Measurements from ENCODE around the gene MTSS2.

Gene MTSS2, protein sequence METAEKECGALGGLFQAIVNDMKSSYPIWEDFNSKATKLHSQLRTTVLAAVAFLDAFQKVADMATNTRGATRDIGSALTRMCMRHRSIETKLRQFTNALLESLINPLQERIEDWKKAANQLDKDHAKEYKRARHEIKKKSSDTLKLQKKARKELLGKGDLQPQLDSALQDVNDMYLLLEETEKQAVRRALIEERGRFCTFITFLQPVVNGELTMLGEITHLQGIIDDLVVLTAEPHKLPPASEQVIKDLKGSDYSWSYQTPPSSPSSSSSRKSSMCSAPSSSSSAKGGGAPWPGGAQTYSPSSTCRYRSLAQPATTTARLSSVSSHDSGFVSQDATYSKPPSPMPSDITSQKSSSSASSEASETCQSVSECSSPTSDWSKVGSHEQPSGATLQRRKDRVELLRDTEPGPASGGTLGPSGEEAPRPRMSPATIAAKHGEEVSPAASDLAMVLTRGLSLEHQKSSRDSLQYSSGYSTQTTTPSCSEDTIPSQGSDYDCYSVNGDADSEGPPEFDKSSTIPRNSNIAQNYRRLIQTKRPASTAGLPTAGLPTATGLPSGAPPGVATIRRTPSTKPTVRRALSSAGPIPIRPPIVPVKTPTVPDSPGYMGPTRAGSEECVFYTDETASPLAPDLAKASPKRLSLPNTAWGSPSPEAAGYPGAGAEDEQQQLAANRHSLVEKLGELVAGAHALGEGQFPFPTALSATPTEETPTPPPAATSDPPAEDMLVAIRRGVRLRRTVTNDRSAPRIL

DNA sequence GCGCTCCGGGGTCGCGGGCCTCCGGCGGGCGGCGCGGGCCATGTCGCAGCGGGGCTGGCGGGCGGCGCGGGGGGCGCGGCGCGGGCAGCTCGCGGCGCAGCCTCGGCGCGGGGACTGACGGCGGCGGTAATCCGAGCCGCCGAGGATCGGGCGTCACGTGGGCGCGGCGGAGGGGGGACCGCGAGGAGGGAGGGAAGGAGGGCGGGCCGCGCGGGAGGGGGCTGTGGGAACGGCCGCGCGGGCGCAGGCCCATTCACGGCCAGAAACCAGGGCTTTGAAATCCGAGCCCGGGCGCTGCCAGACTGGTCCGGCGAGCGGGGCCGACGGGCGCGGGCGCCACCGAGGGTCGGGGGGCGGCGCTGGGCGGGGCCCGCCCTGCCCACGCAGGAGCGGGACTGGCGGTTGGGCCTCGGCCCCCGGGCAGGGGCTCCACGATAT, at the start of gene MTSS2:
Gene MTSS2, minus strand, starts transcription at position 116 of the 438 bp plus-strand sequence. CDS start 262 bp downstream, outside the sequence.
- in situ Hi-C loops (cut with HindIII; ENCODE audit: low pct_ligation_motif_present, low sequenced_read_pairs): no loop called here
- H3K4me3 ChIP-seq (ENCODE audit: low read depth, low read length): peak within 1 kb of the TSS; percentile 75
- TF ChIP-seq, protein P1, sequence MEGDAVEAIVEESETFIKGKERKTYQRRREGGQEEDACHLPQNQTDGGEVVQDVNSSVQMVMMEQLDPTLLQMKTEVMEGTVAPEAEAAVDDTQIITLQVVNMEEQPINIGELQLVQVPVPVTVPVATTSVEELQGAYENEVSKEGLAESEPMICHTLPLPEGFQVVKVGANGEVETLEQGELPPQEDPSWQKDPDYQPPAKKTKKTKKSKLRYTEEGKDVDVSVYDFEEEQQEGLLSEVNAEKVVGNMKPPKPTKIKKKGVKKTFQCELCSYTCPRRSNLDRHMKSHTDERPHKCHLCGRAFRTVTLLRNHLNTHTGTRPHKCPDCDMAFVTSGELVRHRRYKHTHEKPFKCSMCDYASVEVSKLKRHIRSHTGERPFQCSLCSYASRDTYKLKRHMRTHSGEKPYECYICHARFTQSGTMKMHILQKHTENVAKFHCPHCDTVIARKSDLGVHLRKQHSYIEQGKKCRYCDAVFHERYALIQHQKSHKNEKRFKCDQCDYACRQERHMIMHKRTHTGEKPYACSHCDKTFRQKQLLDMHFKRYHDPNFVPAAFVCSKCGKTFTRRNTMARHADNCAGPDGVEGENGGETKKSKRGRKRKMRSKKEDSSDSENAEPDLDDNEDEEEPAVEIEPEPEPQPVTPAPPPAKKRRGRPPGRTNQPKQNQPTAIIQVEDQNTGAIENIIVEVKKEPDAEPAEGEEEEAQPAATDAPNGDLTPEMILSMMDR (IDR thresholded peaks at IDR 0.05; ENCODE audit: low read depth, low read length, missing control alignments): no peak
- no peaks in the 10 kb centered on the region for H3K27me3 ChIP-seq (replicated peaks)
- no peak within 1 kb of the TSS for H3K27ac ChIP-seq
- DNase-seq: peak; percentile 48
- H3K36me3 ChIP-seq (replicated peaks): no peaks in the 10 kb centered on the region

DNA sequence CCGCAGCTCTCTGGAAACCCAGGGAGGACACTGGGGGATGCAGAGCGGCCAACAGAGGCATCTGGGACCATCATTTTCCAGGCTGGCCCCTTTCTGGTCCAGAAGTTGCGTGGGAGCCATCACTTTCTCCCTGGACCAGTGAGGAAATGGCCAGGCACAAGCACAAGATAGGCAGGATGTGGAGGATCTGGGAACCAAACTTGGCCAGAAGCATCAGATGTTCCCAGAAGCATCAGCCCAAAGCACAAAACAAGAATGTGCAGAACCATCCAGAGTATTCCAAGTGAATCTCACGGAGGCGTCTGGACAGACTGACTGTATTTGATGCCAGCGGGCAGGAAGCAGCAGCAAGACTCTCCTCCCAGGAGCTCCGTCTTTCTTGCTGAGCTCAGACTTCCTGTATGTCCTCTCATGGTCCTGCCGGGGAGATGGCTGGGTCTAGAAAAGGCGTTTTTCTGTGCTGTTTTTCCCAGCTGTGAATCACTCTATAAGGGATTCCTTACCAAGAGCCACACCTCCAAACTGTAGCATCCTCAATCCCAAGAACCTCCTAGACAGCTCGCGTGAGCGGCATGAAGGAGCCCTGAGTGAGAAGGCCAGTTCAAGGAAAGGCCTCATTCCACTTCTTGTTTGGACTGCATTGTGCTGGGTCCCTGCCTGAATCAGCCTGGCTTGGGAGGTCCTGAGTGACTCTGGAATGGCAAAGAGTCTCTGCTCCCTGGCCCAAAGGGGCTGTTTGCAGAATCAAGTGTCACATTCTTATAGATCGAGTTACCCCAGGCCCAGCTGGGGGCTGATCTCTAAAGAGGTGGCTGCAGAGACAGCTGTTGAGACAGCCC, 49.5 kb upstream of the MTSS2 start:
- Histone ChIP-seq H3K36me3 (replicated peaks) (peaks cover 7% of the 10 kb centered on the region), H3K27ac (peak overlapping the region; percentile 45), H3K4me3 (ENCODE audit: low read depth, low read length) (no peak overlapping the region), H3K27me3 (replicated peaks) (no peaks in the 10 kb centered on the region)
- DNase-seq: peak; percentile 63
- TF ChIP-seq, protein P1 (IDR thresholded peaks at IDR 0.05; ENCODE audit: low read depth, low read length, missing control alignments): no peak
- in situ Hi-C loops (cut with HindIII; ENCODE audit: low pct_ligation_motif_present, low sequenced_read_pairs): no loop called here

DNA sequence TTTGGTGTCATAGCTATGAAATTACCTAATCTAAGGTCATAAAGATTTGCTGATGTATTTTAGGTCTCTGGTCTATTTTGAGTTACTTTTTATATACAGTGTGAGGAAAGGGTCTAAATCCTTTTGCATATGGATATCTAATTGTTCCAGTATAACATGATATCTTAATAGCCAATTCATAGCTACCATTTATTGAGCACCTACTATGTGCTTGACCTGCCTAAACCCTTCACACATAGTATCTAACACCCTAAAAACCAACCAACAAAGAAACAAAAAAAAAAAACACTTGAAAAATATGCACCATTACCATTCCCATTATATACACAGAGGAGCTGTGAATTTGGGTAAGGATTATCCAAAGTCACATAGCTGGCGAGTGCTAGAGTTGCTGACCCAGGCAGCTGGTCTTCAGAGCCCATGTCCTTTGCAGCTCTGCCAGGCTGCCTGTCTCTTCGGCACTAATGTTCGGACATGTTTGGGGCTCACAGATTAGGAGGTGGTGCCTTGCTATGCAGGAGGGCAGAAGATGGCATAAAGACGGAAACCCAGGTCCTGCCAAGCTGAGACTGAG, 48.8 kb upstream of the MTSS2 start:
- Histone ChIP-seq H3K27ac (no peak overlapping the region), H3K27me3 (replicated peaks) (no peaks in the 10 kb centered on the region), H3K4me3 (ENCODE audit: low read depth, low read length) (no peak overlapping the region), H3K36me3 (replicated peaks) (peaks cover 7% of the 10 kb centered on the region)
- no peak for DNase-seq
- TF ChIP-seq, protein P1 (IDR thresholded peaks at IDR 0.05; ENCODE audit: low read depth, low read length, missing control alignments): no peak
- in situ Hi-C loops (cut with HindIII; ENCODE audit: low pct_ligation_motif_present, low sequenced_read_pairs): no loop called here

DNA sequence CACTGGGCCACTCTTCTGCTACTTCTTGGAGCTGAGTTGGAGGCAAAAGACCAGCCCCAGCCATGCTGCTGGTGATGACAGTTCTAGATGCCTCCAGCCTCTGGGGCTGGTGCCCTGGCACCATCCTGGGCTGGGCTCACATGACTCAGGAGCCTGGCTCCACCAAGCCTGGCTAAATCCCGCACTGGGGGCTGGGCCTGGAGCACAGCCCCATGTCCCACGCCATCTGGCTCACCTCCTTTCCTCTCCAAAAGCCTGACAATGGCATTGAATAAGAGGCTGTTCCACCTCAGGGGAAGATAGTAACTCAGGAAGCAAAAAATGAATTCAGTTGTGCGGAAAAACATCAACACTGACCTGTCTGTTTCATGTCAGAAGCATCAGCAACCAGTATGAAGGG, 45.1 kb upstream of the MTSS2 start:
- no peak overlapping the region for H3K27ac ChIP-seq
- H3K4me3 ChIP-seq (ENCODE audit: low read depth, low read length): no peak overlapping the region
- peaks cover 14% of the 10 kb centered on the region for H3K36me3 ChIP-seq (replicated peaks)
- no peak for DNase-seq
- in situ Hi-C loops (cut with HindIII; ENCODE audit: low pct_ligation_motif_present, low sequenced_read_pairs): no loop called here
- H3K27me3 ChIP-seq (replicated peaks): no peaks in the 10 kb centered on the region
- TF ChIP-seq, protein P1 (IDR thresholded peaks at IDR 0.05; ENCODE audit: low read depth, low read length, missing control alignments): no peak

DNA sequence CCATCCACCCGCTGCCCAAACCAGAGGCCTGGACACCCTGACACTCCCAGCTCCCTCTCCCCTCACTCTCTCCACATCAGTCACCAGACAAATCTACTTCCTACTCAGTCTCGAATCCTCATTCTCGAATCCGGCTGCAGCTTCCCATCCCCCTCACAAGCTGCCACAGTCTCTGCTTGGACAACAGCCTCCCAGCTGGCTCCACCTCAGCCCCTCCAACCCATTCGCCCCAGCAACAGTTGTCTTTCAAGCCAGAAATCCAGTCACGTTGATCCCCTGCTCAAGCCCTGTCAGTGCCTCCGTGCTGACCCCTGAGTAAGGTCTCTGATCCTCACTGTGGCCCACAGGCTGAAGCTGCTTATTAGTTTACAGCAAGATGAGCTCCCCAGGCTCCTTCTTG, 44.2 kb upstream of the MTSS2 start:
- H3K4me3 ChIP-seq (ENCODE audit: low read depth, low read length): no peak overlapping the region
- in situ Hi-C loops (cut with HindIII; ENCODE audit: low pct_ligation_motif_present, low sequenced_read_pairs): no loop called here
- no peak overlapping the region for H3K27ac ChIP-seq
- no peak for DNase-seq
- peaks cover 14% of the 10 kb centered on the region for H3K36me3 ChIP-seq (replicated peaks)
- H3K27me3 ChIP-seq (replicated peaks): no peaks in the 10 kb centered on the region
- TF ChIP-seq, protein P1 (IDR thresholded peaks at IDR 0.05; ENCODE audit: low read depth, low read length, missing control alignments): no peak

Data from brain microvascular endothelial cell (primary cell).